HG03442 (cell line): Measurements from ENCODE around the gene AVPI1.
"Not testable (repeated sequence)": the region's sequence is repeated elsewhere in the genome, so short reads cannot be mapped to it uniquely, and the experiment has no call there.

ENCODE experiments used
- ATAC-seq: cut with Tn5 transposase; IDR thresholded peaks from one replicate; pipeline ENCODE4 v1.9.1; 2021; ENCODE audit warnings: mild to moderate bottlenecking, moderate library complexity; ENCODE audit not compliant: unreplicated experiment

Gene AVPI1

GRCh38 chr10:97642471-97643159 lies 44.4 kb downstream of the AVPI1 start:
- ATAC-seq, result not testable (repeated sequence)

- no peak for ATAC-seq
Measured at GRCh38 chr10:97640868-97641811, 45.9 kb downstream of the AVPI1 start.

GRCh38 chr10:97640174-97640867 lies 46.7 kb downstream of the AVPI1 start, which contains the start of gene PI4K2A:
Gene PI4K2A, plus strand, starts transcription at chr10:97640671. Its CDS starts 72 bp downstream, at chr10:97640743.
- ATAC-seq, result peak; percentile 98

- ATAC-seq, result not testable (repeated sequence)
Measured at GRCh38 chr10:97639090-97639489, 48.0 kb downstream of the AVPI1 start.

- no peak for ATAC-seq
Measured at GRCh38 chr10:97635577-97635976, 51.5 kb downstream of the AVPI1 start.

- no peak for ATAC-seq
Measured at GRCh38 chr10:97633921-97634320, 53.1 kb downstream of the AVPI1 start.

GRCh38 chr10:97632949-97633884 lies 53.8 kb downstream of the AVPI1 start, which contains the start of gene MORN4:
Gene MORN4, minus strand, starts transcription at chr10:97633500. Its CDS starts 13,847 bp downstream, at chr10:97619653.
- peak; percentile 99 for ATAC-seq

- ATAC-seq, result no peak
Measured at GRCh38 chr10:97631098-97631497, 55.9 kb downstream of the AVPI1 start.

GRCh38 chr10:97629289-97629688 lies 57.8 kb downstream of the AVPI1 start:
- no peak for ATAC-seq

GRCh38 chr10:97628228-97628627 lies 58.8 kb downstream of the AVPI1 start:
- no peak for ATAC-seq

GRCh38 chr10:97627731-97628130 lies 59.3 kb downstream of the AVPI1 start:
- ATAC-seq, result no peak
